H1 (cell line): ENCODE data around the gene ISL2. TPM values are rescaled to one million over a fixed set of nuclear protein-coding genes. Genes with fewer than 3 reads are reported as not detected.

Source experiments
- CTCF ChIA-PET: fragments of 300-600 bp; sonication (Branson Sonifier 250); formaldehyde crosslinking; loops from one replicate; lab custom pipeline; 2021; ENCODE audit not compliant: partially characterized antibody; lab: Charles Lee
- POLR2A ChIA-PET: fragments of 300-600 bp; sonication (Branson Sonifier 250); formaldehyde crosslinking; loops from one replicate; lab custom pipeline; 2021; ENCODE audit warnings: inconsistent platforms; ENCODE audit not compliant: partially characterized antibody; lab: Charles Lee
- DNase-seq, 2 experiments: peaks; one replicate each; pipeline versions ENCODE4 v3.0.0 to v3.0.0-alpha.2; 2010 to 2022; ENCODE audit warnings: low spot score in 2 of 2, low read depth in 1 of 2, mixed read lengths in 1 of 2
- FAIRE-seq: peaks from 2 replicates; lab custom pipeline; 2011; peaks lifted over from hg19 to GRCh38; lab: Jason Lieb, UNC
- H2AFZ ChIP-seq: 2 replicates; pipeline ENCODE4 v1.8.1; 2012; ENCODE audit warnings: low read length, inconsistent platforms
- H2AK5ac ChIP-seq: 2 replicates; pipeline ENCODE4 v1.6.1; 2013; ENCODE audit warnings: low read depth, low read length
- H2BK120ac ChIP-seq: replicated peaks from 2 replicates; pipeline ENCODE3; 2013; ENCODE audit warnings: low read depth, low read length, inconsistent platforms
- H2BK12ac ChIP-seq: 2 replicates; pipeline ENCODE4 v1.6.1; 2013; ENCODE audit warnings: low read depth, low read length
- H2BK15ac ChIP-seq: 2 replicates; pipeline ENCODE4 v1.6.1; 2013; ENCODE audit warnings: low read length
- H2BK20ac ChIP-seq: 2 replicates; pipeline ENCODE4 v1.6.1; 2013; ENCODE audit warnings: low read length
- H2BK5ac ChIP-seq: 2 replicates; pipeline ENCODE4 v1.6.1; 2013; ENCODE audit warnings: low read depth, low read length
- H3K14ac ChIP-seq: 2 replicates; pipeline ENCODE4 v1.6.1; 2013; ENCODE audit warnings: inconsistent platforms; ENCODE audit not compliant: insufficient read length
- H3K18ac ChIP-seq: 2 replicates; pipeline ENCODE4 v1.6.1; 2013; ENCODE audit warnings: low read length; ENCODE audit errors: extremely low read depth
- H3K23ac ChIP-seq: 2 replicates; pipeline ENCODE4 v1.6.1; 2013; ENCODE audit warnings: inconsistent platforms; ENCODE audit not compliant: insufficient read length
- H3K23me2 ChIP-seq: 2 replicates; pipeline ENCODE4 v1.6.1; 2013; ENCODE audit warnings: low read depth, low read length
- H3K27ac ChIP-seq: 2 replicates; pipeline ENCODE4 v1.6.1; 2011; ENCODE audit warnings: low read depth, low read length, inconsistent platforms
- H3K27me3 ChIP-seq, 4 experiments: replicated peaks in 1 of 4; 1 replicate in 1 of 4; 2 replicates in 3 of 4; pipeline versions ENCODE4 v1.6.1 to v1.8.1; 2011 to 2013; ENCODE audit warnings: low read length in 3 of 4, mild to moderate bottlenecking in 3 of 4, inconsistent platforms in 2 of 4, mixed read lengths in 2 of 4, moderate library complexity in 1 of 4; ENCODE audit not compliant: control insufficient read depth in 3 of 4, insufficient read depth in 3 of 4; ENCODE audit errors: extremely low read depth in 1 of 4
- H3K36me3 ChIP-seq, 4 experiments: 2 replicates each; pipeline versions ENCODE4 v1.6.1 to v1.8.1; 2011 to 2013; ENCODE audit warnings: mild to moderate bottlenecking in 4 of 4, low read length in 3 of 4, moderate library complexity in 2 of 4, control low read depth in 1 of 4, inconsistent platforms in 1 of 4; ENCODE audit not compliant: insufficient read depth in 4 of 4, control insufficient read depth in 2 of 4
- H3K4ac ChIP-seq: replicated peaks from 2 replicates; pipeline ENCODE3; 2013; ENCODE audit warnings: low read length, low read depth, mixed read lengths, inconsistent platforms; ENCODE audit not compliant: insufficient read length
- H3K4me1 ChIP-seq, 4 experiments: replicated peaks in 1 of 4; 1 replicate in 1 of 4; 2 replicates in 3 of 4; pipeline versions ENCODE4 v1.6.1 to v1.8.1; 2011 to 2013; ENCODE audit warnings: low read length in 3 of 4, inconsistent platforms in 2 of 4, mixed read lengths in 1 of 4; ENCODE audit not compliant: insufficient read depth in 4 of 4, control insufficient read depth in 3 of 4
- H3K4me2 ChIP-seq, 2 experiments: 2 replicates each; pipeline versions ENCODE4 v1.6.1 to v1.8.1; 2011 to 2013; ENCODE audit warnings: low read depth in 2 of 2, low read length in 2 of 2, control low read depth in 1 of 2, inconsistent platforms in 1 of 2, mild to moderate bottlenecking in 1 of 2; ENCODE audit not compliant: insufficient read depth in 1 of 2
- H3K4me3 ChIP-seq, 4 experiments: fragments of 200-600, 300-600 bp in 1 of 4; sonication (generic), shearing (Covaris generic), sonication (Bioruptor Twin) in 1 of 4; 2 replicates each; pipeline versions ENCODE4 v1.5.1 to v1.8.1; 2011 to 2016; ENCODE audit warnings: low read length in 4 of 4, low read depth in 3 of 4, control low read depth in 2 of 4, inconsistent platforms in 2 of 4, mild to moderate bottlenecking in 2 of 4, mixed read lengths in 1 of 4, moderate library complexity in 1 of 4; ENCODE audit not compliant: insufficient read depth in 2 of 4; ENCODE audit errors: extremely low read depth in 1 of 4
- H3K56ac ChIP-seq: replicated peaks from 2 replicates; pipeline ENCODE3; 2013; ENCODE audit warnings: low read depth, mild to moderate bottlenecking, mixed read lengths, low read length, inconsistent platforms; ENCODE audit not compliant: insufficient read length
- H3K79me1 ChIP-seq: 2 replicates; pipeline ENCODE4 v1.6.1; 2013; ENCODE audit warnings: low read depth, low read length, control low read depth
- H3K79me2 ChIP-seq, 2 experiments: 2 replicates each; pipeline versions ENCODE4 v1.6.1 to v1.8.1; 2012 to 2013; ENCODE audit warnings: low read length in 2 of 2, mild to moderate bottlenecking in 2 of 2, inconsistent platforms in 1 of 2; ENCODE audit not compliant: insufficient read depth in 2 of 2, control insufficient read depth in 1 of 2
- H3K9ac ChIP-seq, 4 experiments: replicated peaks in 1 of 4; 1 replicate in 1 of 4; 2 replicates in 3 of 4; pipeline versions ENCODE4 v1.6.1 to v1.8.1; 2011 to 2013; ENCODE audit warnings: low read depth in 3 of 4, low read length in 3 of 4, control low read depth in 2 of 4, mild to moderate bottlenecking in 2 of 4, moderate library complexity in 2 of 4, inconsistent platforms in 1 of 4; ENCODE audit errors: extremely low read depth in 1 of 4
- H3K9me3 ChIP-seq, 2 experiments: 2 replicates each; pipeline versions ENCODE4 v1.6.1 to v1.8.1; 2012 to 2013; ENCODE audit warnings: mild to moderate bottlenecking in 2 of 2, moderate library complexity in 2 of 2, control low read depth in 1 of 2, inconsistent platforms in 1 of 2, low read depth in 1 of 2, low read length in 1 of 2, mixed read lengths in 1 of 2; ENCODE audit not compliant: insufficient read depth in 2 of 2
- H4K20me1 ChIP-seq, 2 experiments: replicated peaks in 1 of 2; 2 replicates each; pipeline versions ENCODE3 to v1.8.1; 2011 to 2013; ENCODE audit warnings: inconsistent platforms in 2 of 2, low read length in 2 of 2, mild to moderate bottlenecking in 1 of 2; ENCODE audit not compliant: insufficient read depth in 2 of 2, control insufficient read depth in 1 of 2
- H4K5ac ChIP-seq: 2 replicates; pipeline ENCODE4 v1.6.1; 2013; ENCODE audit warnings: low read length, low read depth, mixed read lengths, inconsistent platforms; ENCODE audit not compliant: insufficient read length
- H4K8ac ChIP-seq: 2 replicates; pipeline ENCODE4 v1.8.0; 2013; ENCODE audit warnings: mild to moderate bottlenecking, moderate library complexity, low read length, inconsistent platforms; ENCODE audit not compliant: insufficient read depth; ENCODE audit errors: extremely low read depth
- H4K91ac ChIP-seq: replicated peaks from 2 replicates; pipeline ENCODE3; 2013; ENCODE audit warnings: low read length, mixed read lengths, inconsistent platforms; ENCODE audit not compliant: insufficient read length
- CHD1 ChIP-seq: IDR thresholded peaks from 2 replicates; pipeline ENCODE4 v1.6.1; 2012; ENCODE audit warnings: low read depth, low read length, improper control_type of control experiment
- E2F6 ChIP-seq: IDR thresholded peaks from 2 replicates; pipeline ENCODE4 v1.6.1; 2012; ENCODE audit warnings: inconsistent platforms
- EGR1 ChIP-seq: IDR thresholded peaks from 2 replicates; pipeline ENCODE4 v1.6.1; 2011; ENCODE audit warnings: low read depth, low read length, borderline replicate concordance
- KDM4A ChIP-seq: IDR thresholded peaks from one replicate; pipeline ENCODE4 v1.7.1; 2012; ENCODE audit warnings: low read depth, mild to moderate bottlenecking, moderate library complexity, low read length, inconsistent platforms; ENCODE audit not compliant: severe bottlenecking
- MAFK ChIP-seq: IDR thresholded peaks from 2 replicates; pipeline ENCODE4 v1.6.1; 2012; ENCODE audit warnings: low read depth, mild to moderate bottlenecking, improper control_type of control experiment, low read length
- POLR2AphosphoS5 ChIP-seq: IDR thresholded peaks from 2 replicates; pipeline ENCODE4 v1.6.1; 2011; ENCODE audit warnings: low read depth, low read length
- RNF2 ChIP-seq: fragments of 200-900, 300-1000 bp; sonication (generic); IDR thresholded peaks from 2 replicates; pipeline ENCODE4 v1.7.1; 2016; ENCODE audit warnings: borderline replicate concordance, low read depth, mild to moderate bottlenecking, antibody characterized with exemption, low read length; ENCODE audit not compliant: poor library complexity, severe bottlenecking; ENCODE audit errors: missing control alignments
- RXRA ChIP-seq: IDR thresholded peaks from 2 replicates; pipeline ENCODE4 v1.6.1; 2011; ENCODE audit warnings: low read depth, mild to moderate bottlenecking, low read length, moderate library complexity; ENCODE audit not compliant: insufficient read depth
- SAP30 ChIP-seq: fragments of 300-600 bp; sonication (generic); IDR thresholded peaks from 2 replicates; pipeline ENCODE4 v1.7.1; 2012; ENCODE audit warnings: low read length, moderate library complexity, mild to moderate bottlenecking, inconsistent platforms; ENCODE audit not compliant: insufficient read depth, insufficient replicate concordance
- SIX5 ChIP-seq: IDR thresholded peaks from 2 replicates; pipeline ENCODE4 v1.6.1; 2011; ENCODE audit warnings: mild to moderate bottlenecking, low read depth, low read length
- SP1 ChIP-seq: IDR thresholded peaks from 2 replicates; pipeline ENCODE4 v1.6.1; 2011; ENCODE audit warnings: low read depth, low read length
- SP4 ChIP-seq: IDR thresholded peaks from 2 replicates; pipeline ENCODE4 v1.6.1; 2012; ENCODE audit warnings: low read length, inconsistent platforms
- TAF1 ChIP-seq: IDR thresholded peaks from 2 replicates; pipeline ENCODE4 v1.6.1; 2011; ENCODE audit warnings: mild to moderate bottlenecking, low read depth, low read length
- TAF7 ChIP-seq: optimal IDR thresholded peaks from 2 replicates; pipeline ENCODE3; 2011; ENCODE audit warnings: low read depth, mild to moderate bottlenecking, inconsistent platforms, low read length, moderate library complexity, borderline replicate concordance
- WGBS, 2 experiments: shearing (Covaris generic) in 1 of 2; methylation state at CpG; one replicate each; pipeline versions ENCODE4 v1.1.6 to v1.1.7; 2013 to 2015; ENCODE audit warnings: low lambda C conversion rate in 2 of 2, mixed read lengths in 2 of 2, inconsistent platforms in 1 of 2, low coverage in 1 of 2, missing lambda C conversion rate in 1 of 2; ENCODE audit not compliant: insufficient replicate concordance in 2 of 2, insufficient coverage in 1 of 2, insufficient read length in 1 of 2; ENCODE audit errors: extremely low coverage in 1 of 2, missing lambda C conversion rate in 1 of 2; 5-methylcytosine and 5-hydroxymethylcytosine counted together
- polyA plus RNA-seq, 7 experiments: library from polyadenylated mRNA; depleted of rRNA in 3 of 7; stranded (reverse) in 5 of 7; unstranded in 2 of 7; fragments of >200 nt in 5 of 7; fragments of 200-250 nt in 2 of 7; gene quantifications; 1 replicate in 5 of 7; 2 replicates in 1 of 7; 4 replicates in 1 of 7; pipeline versions ENCODE4 v1.2.1 to v1.2.3, GENCODE V29; 2011 to 2013; ENCODE audit warnings: missing spikeins in 2 of 7, mixed read lengths in 2 of 7
- total RNA-seq: library from RNA; stranded (reverse); fragmentation: NEBNext Ultra II Directional; extraction: Animal tissue kit (Norgen Biotek cat#: 25700); gene quantifications from 2 replicates; pipeline ENCODE4 v1.2.1, GENCODE V29; 2021

The ISL2 gene
- total and polyA plus RNA-seq, 2 of the 8 experiments (the other 6 are each of a cell fraction or from before 2014, with no cell fraction given), result 0.32 to 0.99 TPM

- 88% methylated on average over 11 of the region's 11 CpGs; no CpG with 5 or more reads in 1 of the 2 experiments for WGBS, 2 experiments
- Histone ChIP-seq H2BK20ac (no peak overlapping the region), H3K79me1 (no peaks in the 10 kb centered on the region), H3K27me3 (no peaks in the 10 kb centered on the region), H3K14ac (no peak overlapping the region), H3K4me2 (no peak overlapping the region), H3K9me3 (no peaks in the 10 kb centered on the region), H4K91ac (no peak overlapping the region), H3K23me2 (no peaks in the 10 kb centered on the region), H3K4me1 (no peaks in the 10 kb centered on the region), H4K20me1 (no peaks in the 10 kb centered on the region), H2AFZ (no peak overlapping the region), H3K18ac (no peak overlapping the region), H2AK5ac (no peak overlapping the region), H3K79me2 (no peaks in the 10 kb centered on the region), H3K23ac (no peak overlapping the region), H3K36me3 (no peaks in the 10 kb centered on the region), H3K56ac (no peak overlapping the region), H3K27ac (no peak overlapping the region), H2BK12ac (no peak overlapping the region), H3K4me3 (no peak overlapping the region), H2BK15ac (no peak overlapping the region), H2BK120ac (no peak overlapping the region), H3K4ac (no peak overlapping the region), H3K9ac (no peak overlapping the region), H4K5ac (no peak overlapping the region), H4K8ac (no peak overlapping the region), H2BK5ac (no peak overlapping the region)
- FAIRE-seq (no peak), DNase-seq (no peak)
- CTCF ChIA-PET, result no interaction called here
- POLR2A ChIA-PET, result no interaction called here
- TF ChIP-seq SP1 (no peak), TAF7 (no peak), EGR1 (no peak), SIX5 (no peak), RNF2 (no peak), CHD1 (no peak), MAFK (no peak), KDM4A (no peak), POLR2AphosphoS5 (no peak), E2F6 (no peak), RXRA (no peak), SP4 (no peak), TAF1 (no peak), SAP30 (no peak)
Measured at GRCh38 chr15:76368122-76368621, 31.6 kb downstream of the ISL2 start.
